Activated CD4-positive, CD25-positive, alpha-beta regulatory T cell treated with anti-CD3 and anti-CD28 coated beads, Interleukin-2, amount 50 U/mL, for 16 hours (primary cell): ENCODE measurements around the gene PRDM8.
"Not testable (repeated sequence)": the region's sequence is repeated elsewhere in the genome, so short reads cannot be mapped to it uniquely, and the experiment has no call there.

Source experiments
- DNase-seq: peaks from one replicate; pipeline ENCODE4 v3.0.0-alpha.2; 2020; ENCODE audit warnings: low read depth, low spot score

The PRDM8 gene

DNA sequence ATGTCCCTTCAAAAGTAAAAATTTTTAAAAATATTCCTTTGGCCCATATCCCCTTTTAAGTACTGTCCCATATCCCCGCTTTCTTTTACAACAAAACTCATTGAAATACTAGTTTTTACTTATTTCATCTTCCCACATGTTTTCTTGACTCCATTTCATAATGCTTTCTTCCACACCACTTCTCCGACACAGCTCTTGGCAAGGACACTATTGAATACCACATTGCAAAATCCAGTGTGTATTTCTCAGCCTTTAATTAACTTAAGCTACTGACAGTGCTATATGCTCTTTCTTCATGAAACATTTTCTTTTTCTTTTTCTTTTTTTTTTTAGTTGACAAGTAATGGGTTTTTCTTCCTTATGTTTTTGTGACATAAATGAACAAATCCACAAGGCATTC, 28.8 kb downstream of the PRDM8 start:
- DNase-seq, result no peak

- no peak for DNase-seq
Measured at GRCh38 chr4:80228460-80228859, 31.2 kb downstream of the PRDM8 start.

GRCh38 chr4:80229128-80229527, 31.8 kb downstream of the PRDM8 start:
- no peak for DNase-seq

DNA sequence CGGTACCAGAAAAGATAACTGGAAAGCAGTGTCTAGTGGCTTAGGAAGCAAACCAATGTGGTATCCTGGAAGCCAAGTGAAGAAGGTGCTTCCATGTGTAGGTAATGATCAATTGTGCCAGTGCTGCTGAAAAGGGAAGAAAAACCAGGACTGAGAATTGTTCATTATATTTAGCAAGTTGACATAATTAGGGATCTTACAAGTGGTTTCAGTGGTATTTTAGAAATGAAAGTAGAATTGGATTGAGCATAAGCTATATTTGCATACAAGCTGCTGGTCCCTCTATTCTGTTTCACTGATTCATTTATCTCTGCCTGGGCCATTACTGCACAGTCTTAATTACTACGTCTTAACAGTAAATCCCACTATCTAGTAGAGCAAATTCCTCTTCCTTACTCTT, 32.3 kb downstream of the PRDM8 start:
- DNase-seq, result no peak

GRCh38 chr4:80231180-80231579, 33.9 kb downstream of the PRDM8 start:
- no peak for DNase-seq

- DNase-seq, result no peak
Measured at GRCh38 chr4:80232707-80233370, 35.5 kb downstream of the PRDM8 start.

DNA sequence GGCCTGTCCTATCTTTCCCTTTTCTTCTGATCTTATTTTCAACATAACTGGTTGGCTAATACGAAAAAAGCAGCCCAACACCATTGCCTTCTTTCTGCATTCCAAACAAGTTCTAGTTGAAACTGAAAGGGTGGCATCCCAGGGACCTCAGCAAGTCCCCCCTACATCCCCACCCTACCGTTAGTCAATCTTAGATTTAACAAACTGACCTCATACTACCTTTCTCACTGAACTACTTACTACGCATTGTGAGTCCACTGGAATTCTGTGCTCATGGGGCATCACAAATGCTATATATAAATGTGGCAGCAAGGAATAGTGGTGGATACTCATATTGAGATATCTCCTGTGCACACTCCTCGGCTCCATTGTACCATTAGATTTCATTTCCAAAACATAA, 36.1 kb downstream of the PRDM8 start:
- no peak for DNase-seq

GRCh38 chr4:80235451-80235850, 38.1 kb downstream of the PRDM8 start:
- no peak for DNase-seq

GRCh38 chr4:80237992-80238391, 40.7 kb downstream of the PRDM8 start:
- DNase-seq, result no peak

GRCh38 chr4:80239480-80240150, 42.3 kb downstream of the PRDM8 start:
- DNase-seq, result no peak

- DNase-seq, result no peak
Measured at GRCh38 chr4:80240976-80241375, 43.7 kb downstream of the PRDM8 start.

- no peak for DNase-seq
Measured at GRCh38 chr4:80243274-80244018, 46.1 kb downstream of the PRDM8 start.

- DNase-seq, result not testable (repeated sequence)
Measured at GRCh38 chr4:80247484-80247883, 50.2 kb downstream of the PRDM8 start.

- no peak for DNase-seq
Measured at GRCh38 chr4:80249144-80249543, 51.8 kb downstream of the PRDM8 start.

DNA sequence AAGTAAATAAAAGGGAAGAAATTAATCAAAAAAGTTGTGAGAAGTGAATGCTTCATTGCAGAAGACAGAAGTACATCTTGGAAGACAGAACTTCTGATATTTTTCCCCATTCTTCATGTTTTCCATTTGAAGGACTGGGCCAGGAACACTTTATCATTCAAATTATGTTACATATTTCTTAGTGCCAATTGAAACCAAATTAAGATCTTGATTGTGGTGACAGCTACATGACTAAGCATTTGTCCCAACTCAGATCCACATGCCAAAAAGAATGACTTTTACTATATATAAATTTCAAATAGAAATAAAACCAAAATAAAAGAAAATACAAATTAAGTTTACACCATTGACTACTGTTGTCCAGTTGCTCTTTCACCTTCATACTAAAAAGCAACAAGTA, 55.1 kb downstream of the PRDM8 start:
- no peak for DNase-seq

- no peak for DNase-seq
Measured at GRCh38 chr4:80252953-80253352, 55.6 kb downstream of the PRDM8 start.

DNA sequence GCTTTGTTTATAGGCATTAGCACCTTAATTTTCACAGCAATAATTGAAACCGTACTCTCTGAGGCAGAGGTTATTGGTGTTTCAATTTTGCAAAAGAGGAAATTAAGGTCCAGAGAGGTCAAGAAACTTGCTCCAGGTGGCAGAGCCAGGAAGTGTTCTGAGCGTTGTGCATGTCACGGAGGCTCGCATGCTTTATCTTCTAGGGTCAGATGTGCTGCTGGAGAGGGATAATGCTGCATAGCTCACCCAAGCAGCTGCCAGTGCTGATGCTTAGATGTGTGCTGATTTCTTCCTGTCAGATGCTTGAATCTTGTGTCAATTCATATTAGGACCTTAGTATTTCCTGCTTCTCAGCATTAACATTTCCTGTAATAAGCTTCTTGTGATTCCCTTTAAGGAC, 56.2 kb downstream of the PRDM8 start:
- DNase-seq, result no peak
